Stimulated activated CD4-positive, alpha-beta T cell treated with anti-CD3 and anti-CD28 coated beads, TNF-alpha, amount 100 ng/mL, for 24 hours (primary cell): ENCODE results near the gene SDHA.
"Not testable (repeated sequence)": the region's sequence is repeated elsewhere in the genome, so short reads cannot be mapped to it uniquely, and the experiment has no call there.

Source experiments
- DNase-seq, 3 experiments: peaks; one replicate each; pipeline ENCODE4 v3.0.0-alpha.2; 2020; ENCODE audit warnings: low read depth in 3 of 3

Gene SDHA

GRCh38 chr5:300691-301435 lies 82.7 kb downstream of the SDHA start:
- DNase-seq = not testable (repeated sequence)

- not testable (repeated sequence) for DNase-seq
Measured at GRCh38 chr5:302416-302815, 84.3 kb downstream of the SDHA start.

- no peak for DNase-seq
Measured at GRCh38 chr5:302966-303365, 84.8 kb downstream of the SDHA start.

- DNase-seq = not testable (repeated sequence)
Measured at GRCh38 chr5:303741-304140, 85.6 kb downstream of the SDHA start.

GRCh38 chr5:305050-305449 lies 86.9 kb downstream of the SDHA start:
- DNase-seq = no peak

- no peak for DNase-seq
Measured at GRCh38 chr5:305459-305858, 87.3 kb downstream of the SDHA start.

GRCh38 chr5:306011-306805 lies 88.1 kb downstream of the SDHA start:
- no peak for DNase-seq
